Testis (tissue), 3 donors: ENCODE measurements around the gene STAMBPL1. TPM values are rescaled to one million over a fixed set of nuclear protein-coding genes. Genes with fewer than 3 reads are reported as not detected.
"Not testable (repeated sequence)": the region's sequence is repeated elsewhere in the genome, so short reads cannot be mapped to it uniquely, and the experiment has no call there.

Experiments used
- DNase-seq: peaks from one replicate; pipeline ENCODE4 v3.0.0-alpha.2; 2019
- H3K27ac ChIP-seq, 2 donors: fragments of 200-600 bp; sonication (generic); one replicate each; pipeline ENCODE4 v1.5.1; 2019
- H3K27me3 ChIP-seq: fragments of 200-600 bp; sonication (generic); one replicate; pipeline ENCODE4 v1.5.1; 2019
- H3K36me3 ChIP-seq: fragments of 200-600 bp; sonication (generic); one replicate; pipeline ENCODE4 v1.5.1; 2017; ENCODE audit warnings: low read depth; ENCODE audit errors: missing control alignments
- H3K4me1 ChIP-seq: fragments of 200-600 bp; sonication (generic); one replicate; pipeline ENCODE4 v1.5.1; 2019
- H3K4me3 ChIP-seq, 2 donors: fragments of 200-600 bp; sonication (generic); one replicate each; pipeline ENCODE4 v1.5.1; 2017 to 2019
- H3K9me3 ChIP-seq: fragments of 200-600 bp; sonication (generic); one replicate; pipeline ENCODE4 v1.5.1; 2017
- CTCF ChIP-seq, 3 experiments: fragments of 450-650 bp in 2 of 3; fragments of 200-600 bp in 1 of 3; sonication (generic) in 1 of 3; IDR thresholded peaks; one replicate each; pipeline ENCODE4 v1.5.1; 2016 to 2019; ENCODE audit warnings: antibody characterized with exemption in 3 of 3, mild to moderate bottlenecking in 2 of 3, moderate library complexity in 1 of 3
- POLR2A ChIP-seq: fragments of 450-650 bp; IDR thresholded peaks from one replicate; pipeline ENCODE4 v1.6.1; 2017; ENCODE audit warnings: antibody characterized with exemption, mild to moderate bottlenecking, moderate library complexity
- WGBS, 2 donors: methylation state at CpG; one replicate each; pipeline ENCODE4 v1.1.5; 2018; 5-methylcytosine and 5-hydroxymethylcytosine counted together
- intact Hi-C: fragments of 100-400 bp; cut with DNase I; formaldehyde crosslinking; loops from one replicate; pipeline ENCODE4 v1.15.1; 2023; ENCODE audit warnings: low total_unique reads
- polyA plus RNA-seq: library from polyadenylated mRNA; stranded (reverse); fragments of 350-450 nt; fragmentation: Illumina TruSeq; extraction: RNeasy Lipid Tissue Mini Kit (QIAGEN cat#74804); gene quantifications from one replicate; pipeline ENCODE4 v1.2.3, GENCODE V29; 2014; ENCODE audit warnings: low read depth, low replicate concordance; ENCODE audit not compliant: insufficient read depth
- total RNA-seq, 2 donors: library from RNA; depleted of rRNA; stranded (reverse); fragments of >200 nt; gene quantifications; one replicate each; pipeline ENCODE4 v1.2.3, GENCODE V29; 2016

The STAMBPL1 gene
- total and polyA plus RNA-seq, 3 donors from 2014 or later: 20.0 to 37.5 (median 32.3) TPM

- Histone ChIP-seq H3K27ac (no peak overlapping the region), H3K9me3 (no peaks in the 10 kb centered on the region), H3K27me3 (no peaks in the 10 kb centered on the region), H3K4me3 (no peak overlapping the region), H3K36me3 (no peaks in the 10 kb centered on the region), H3K4me1 (no peaks in the 10 kb centered on the region)
- WGBS, 2 donors: 90 to 91% methylated on average over 2 of the region's 2 CpGs
- TF ChIP-seq POLR2A: no peak
- no peak for TF ChIP-seq CTCF (IDR thresholded peaks at IDR 0.05)
- DNase-seq: no peak
- intact Hi-C loops: loop anchor here (10.0 kb wide), 2 partner anchors 102 to 382 kb away; no protein-coding TSS in a partner anchor
Measured at GRCh38 chr10:88833156-88833555, 46.9 kb upstream of the STAMBPL1 start.

GRCh38 chr10:88833723-88834122, 46.3 kb upstream of the STAMBPL1 start:
- intact Hi-C loops: loop anchor here (10.0 kb wide), 2 partner anchors 101 to 381 kb away; no protein-coding TSS in a partner anchor
- no peak overlapping the region for H3K27ac ChIP-seq

GRCh38 chr10:88835096-88835909, 44.7 kb upstream of the STAMBPL1 start:
- H3K27me3 ChIP-seq: no peaks in the 10 kb centered on the region
- TF ChIP-seq POLR2A (no peak), CTCF (IDR thresholded peaks at IDR 0.05) (peak; percentile 76 to 89 (median 80))
- WGBS, 2 donors: 14 to 18% methylated on average over 10 of the region's 10 CpGs
- no peak overlapping the region for H3K27ac ChIP-seq
- peak; percentile 86 for DNase-seq
- intact Hi-C loops: loop anchor here (10.0 kb wide), 2 partner anchors 99 to 379 kb away; no protein-coding TSS in a partner anchor
- H3K4me1 ChIP-seq: no peaks in the 10 kb centered on the region
- H3K36me3 ChIP-seq: no peaks in the 10 kb centered on the region
- no peaks in the 10 kb centered on the region for H3K9me3 ChIP-seq
- H3K4me3 ChIP-seq: no peak overlapping the region

More at GRCh38 chr10:88833723-88834122, 46.3 kb upstream of the STAMBPL1 start:
- Histone ChIP-seq H3K9me3 (no peaks in the 10 kb centered on the region), H3K36me3 (no peaks in the 10 kb centered on the region), H3K4me3 (no peak overlapping the region), H3K27me3 (no peaks in the 10 kb centered on the region), H3K4me1 (no peaks in the 10 kb centered on the region)
- TF ChIP-seq CTCF (IDR thresholded peaks at IDR 0.05) (no peak), POLR2A (no peak)
- 58 to 67% methylated on average over 2 of the region's 2 CpGs for WGBS, 2 donors
- no peak for DNase-seq

GRCh38 chr10:88835910-88836221, 44.2 kb upstream of the STAMBPL1 start:
- H3K27me3 ChIP-seq: no peaks in the 10 kb centered on the region
- no peak overlapping the region for H3K27ac ChIP-seq
- TF ChIP-seq CTCF (IDR thresholded peaks at IDR 0.05): no peak
- no peak for TF ChIP-seq POLR2A
- intact Hi-C loops: loop anchor here (10.0 kb wide), 2 partner anchors 99 to 379 kb away; no protein-coding TSS in a partner anchor
- no peaks in the 10 kb centered on the region for H3K9me3 ChIP-seq
- H3K4me3 ChIP-seq: no peak overlapping the region
- no peaks in the 10 kb centered on the region for H3K36me3 ChIP-seq
- DNase-seq: no peak
- 18 to 21% methylated on average over 2 of the region's 2 CpGs for WGBS, 2 donors
- H3K4me1 ChIP-seq: no peaks in the 10 kb centered on the region

GRCh38 chr10:88837632-88838031, 42.4 kb upstream of the STAMBPL1 start:
- not testable (repeated sequence) for H3K4me1 ChIP-seq, H3K4me3 ChIP-seq, H3K9me3 ChIP-seq, DNase-seq, H3K36me3 ChIP-seq, H3K27me3 ChIP-seq, H3K27ac ChIP-seq
- intact Hi-C loops: loop anchor here (10.0 kb wide), 2 partner anchors 97 to 377 kb away; no protein-coding TSS in a partner anchor
